ENCODE data around the gene HECTD1. TPM values are rescaled to one million over a fixed set of nuclear protein-coding genes. Genes with fewer than 3 reads are reported as not detected.

Gene HECTD1
- polyA plus RNA-seq, 1 of the 3 experiments (the other 2 are of a cell fraction) = 43.2 TPM

DNA sequence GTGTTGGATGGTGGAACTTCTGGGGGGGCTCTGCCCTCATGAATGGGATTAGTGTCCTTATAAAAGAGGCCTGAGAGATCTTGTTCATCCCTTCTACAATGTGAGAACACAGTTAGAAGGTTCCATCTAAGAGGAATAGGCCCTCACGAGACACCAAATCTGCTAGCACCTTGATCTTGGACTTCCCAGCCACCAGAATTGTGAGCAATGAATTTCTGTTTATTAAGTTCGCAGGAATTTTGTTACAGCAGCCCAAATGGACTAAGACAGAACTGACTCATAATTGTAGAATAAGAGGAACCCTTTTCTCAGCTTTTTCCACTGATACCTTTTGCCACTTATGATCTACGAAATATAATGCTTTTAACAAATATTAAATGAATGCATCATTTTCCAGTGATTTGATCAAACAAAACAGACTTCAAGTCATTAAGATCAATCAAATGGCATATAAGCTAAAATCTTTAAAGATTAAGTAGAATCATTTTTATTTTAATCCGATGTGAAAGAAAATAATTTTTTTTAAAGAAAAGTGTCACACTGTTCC lies 68.2 kb downstream of the HECTD1 start:
- no peak for DNase-seq
- H3K4me3 ChIP-seq (ENCODE audit: low read depth in 2 of 2, low read length in 1 of 2) = no peak overlapping the region
- CTCF ChIA-PET = interaction anchor here (1.1 to 2.1 kb wide), 3 partner anchors 24 to 158 kb away, joined by 3 to 7 read pairs (median 3); no protein-coding TSS in a partner anchor
- H3K36me3 ChIP-seq (replicated peaks in 1 of 2; ENCODE audit: control insufficient read depth in 1 of 2, insufficient read depth in 2 of 2, low read length in 1 of 2) = peaks cover 70 to 82% of the 10 kb centered on the region in 2 experiments
- H4K20me1 ChIP-seq (ENCODE audit: insufficient read depth) = no peaks in the 10 kb centered on the region
- POLR2A ChIA-PET = no interaction called here
- no peaks in the 10 kb centered on the region for H3K9me3 ChIP-seq
- WGBS (ENCODE audit: low lambda C conversion rate) = 88% methylated on average over 4 of the region's 4 CpGs
- H3K9me2 ChIP-seq = no peaks in the 10 kb centered on the region
- no peak overlapping the region for H2AFZ ChIP-seq (ENCODE audit: low read depth)
- H3K79me2 ChIP-seq (ENCODE audit: insufficient read depth) = no peaks in the 10 kb centered on the region
- no peak overlapping the region for H3K9ac ChIP-seq
- no peak overlapping the region for H3K4me2 ChIP-seq
- TF ChIP-seq, protein P1, sequence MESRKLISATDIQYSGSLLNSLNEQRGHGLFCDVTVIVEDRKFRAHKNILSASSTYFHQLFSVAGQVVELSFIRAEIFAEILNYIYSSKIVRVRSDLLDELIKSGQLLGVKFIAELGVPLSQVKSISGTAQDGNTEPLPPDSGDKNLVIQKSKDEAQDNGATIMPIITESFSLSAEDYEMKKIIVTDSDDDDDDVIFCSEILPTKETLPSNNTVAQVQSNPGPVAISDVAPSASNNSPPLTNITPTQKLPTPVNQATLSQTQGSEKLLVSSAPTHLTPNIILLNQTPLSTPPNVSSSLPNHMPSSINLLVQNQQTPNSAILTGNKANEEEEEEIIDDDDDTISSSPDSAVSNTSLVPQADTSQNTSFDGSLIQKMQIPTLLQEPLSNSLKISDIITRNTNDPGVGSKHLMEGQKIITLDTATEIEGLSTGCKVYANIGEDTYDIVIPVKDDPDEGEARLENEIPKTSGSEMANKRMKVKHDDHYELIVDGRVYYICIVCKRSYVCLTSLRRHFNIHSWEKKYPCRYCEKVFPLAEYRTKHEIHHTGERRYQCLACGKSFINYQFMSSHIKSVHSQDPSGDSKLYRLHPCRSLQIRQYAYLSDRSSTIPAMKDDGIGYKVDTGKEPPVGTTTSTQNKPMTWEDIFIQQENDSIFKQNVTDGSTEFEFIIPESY (IDR thresholded peaks at IDR 0.05; ENCODE audit: borderline replicate concordance, low read depth) = no peak
- TF ChIP-seq, protein P2, sequence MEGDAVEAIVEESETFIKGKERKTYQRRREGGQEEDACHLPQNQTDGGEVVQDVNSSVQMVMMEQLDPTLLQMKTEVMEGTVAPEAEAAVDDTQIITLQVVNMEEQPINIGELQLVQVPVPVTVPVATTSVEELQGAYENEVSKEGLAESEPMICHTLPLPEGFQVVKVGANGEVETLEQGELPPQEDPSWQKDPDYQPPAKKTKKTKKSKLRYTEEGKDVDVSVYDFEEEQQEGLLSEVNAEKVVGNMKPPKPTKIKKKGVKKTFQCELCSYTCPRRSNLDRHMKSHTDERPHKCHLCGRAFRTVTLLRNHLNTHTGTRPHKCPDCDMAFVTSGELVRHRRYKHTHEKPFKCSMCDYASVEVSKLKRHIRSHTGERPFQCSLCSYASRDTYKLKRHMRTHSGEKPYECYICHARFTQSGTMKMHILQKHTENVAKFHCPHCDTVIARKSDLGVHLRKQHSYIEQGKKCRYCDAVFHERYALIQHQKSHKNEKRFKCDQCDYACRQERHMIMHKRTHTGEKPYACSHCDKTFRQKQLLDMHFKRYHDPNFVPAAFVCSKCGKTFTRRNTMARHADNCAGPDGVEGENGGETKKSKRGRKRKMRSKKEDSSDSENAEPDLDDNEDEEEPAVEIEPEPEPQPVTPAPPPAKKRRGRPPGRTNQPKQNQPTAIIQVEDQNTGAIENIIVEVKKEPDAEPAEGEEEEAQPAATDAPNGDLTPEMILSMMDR (IDR thresholded peaks at IDR 0.05) = no peak
- TF ChIP-seq TEAD4 (IDR thresholded peaks at IDR 0.05; ENCODE audit: borderline replicate concordance, insufficient read depth) (no peak), CHD2 (IDR thresholded peaks at IDR 0.05; ENCODE audit: low read length, partially characterized antibody) (no peak), SIN3A (IDR thresholded peaks at IDR 0.05; ENCODE audit: borderline replicate concordance, low read depth, low read length) (no peak), RCOR1 (IDR thresholded peaks at IDR 0.05; ENCODE audit: low read length) (no peak), SMC3 (IDR thresholded peaks at IDR 0.05; ENCODE audit: low read depth, low read length) (no peak), NFIC (IDR thresholded peaks at IDR 0.05; ENCODE audit: borderline replicate concordance) (no peak), FOSL2 (IDR thresholded peaks at IDR 0.05; ENCODE audit: borderline replicate concordance, low read depth) (no peak), USF1 (IDR thresholded peaks at IDR 0.05; ENCODE audit: borderline replicate concordance, low read depth) (no peak), NRF1 (IDR thresholded peaks at IDR 0.05; ENCODE audit: low read depth, low read length) (no peak), YY1 (IDR thresholded peaks at IDR 0.05; ENCODE audit: low read depth) (no peak)
- peaks cover 12% of the 10 kb centered on the region for H3F3A ChIP-seq (replicated peaks; ENCODE audit: insufficient read depth)
- H3K4me1 ChIP-seq (ENCODE audit: control insufficient read depth in 1 of 2, insufficient read depth in 2 of 2, low read depth in 1 of 2, low read length in 1 of 2) = no peaks in the 10 kb centered on the region
- no peak overlapping the region for H3K27ac ChIP-seq (ENCODE audit: low read depth in 2 of 2, low read length in 1 of 2)
- no peaks in the 10 kb centered on the region for H3K27me3 ChIP-seq (ENCODE audit: insufficient read depth)

DNA sequence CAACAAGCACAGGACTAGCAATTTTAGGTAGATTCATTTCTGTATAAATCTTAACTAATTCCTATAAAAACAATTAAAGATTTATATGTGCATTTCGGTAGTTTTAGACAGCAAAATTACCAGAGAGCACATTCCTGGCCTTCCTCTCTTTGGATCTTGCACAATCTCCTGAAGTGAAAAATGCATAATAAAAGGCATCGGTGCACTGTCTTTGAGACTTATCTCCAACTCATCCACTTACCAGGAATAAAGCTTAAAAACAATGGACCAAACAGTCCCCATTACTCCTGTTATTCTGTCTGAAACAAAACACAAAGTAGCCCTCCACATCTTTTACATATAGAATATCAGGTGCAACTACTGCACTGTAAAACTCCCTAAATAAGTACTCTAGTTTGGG lies 69.3 kb downstream of the HECTD1 start:
- H3K4me1 ChIP-seq (ENCODE audit: control insufficient read depth in 1 of 2, insufficient read depth in 2 of 2, low read depth in 1 of 2, low read length in 1 of 2) = no peaks in the 10 kb centered on the region
- H3K9me3 ChIP-seq = no peaks in the 10 kb centered on the region
- H3K27me3 ChIP-seq (ENCODE audit: insufficient read depth) = no peaks in the 10 kb centered on the region
- peaks cover 69 to 82% of the 10 kb centered on the region in 2 experiments for H3K36me3 ChIP-seq (replicated peaks in 1 of 2; ENCODE audit: control insufficient read depth in 1 of 2, insufficient read depth in 2 of 2, low read length in 1 of 2)
- H2AFZ ChIP-seq (ENCODE audit: low read depth) = no peak overlapping the region
- H3K9ac ChIP-seq = no peak overlapping the region
- no peak overlapping the region for H3K4me3 ChIP-seq (ENCODE audit: low read depth in 2 of 2, low read length in 1 of 2)
- POLR2A ChIA-PET = no interaction called here
- no peaks in the 10 kb centered on the region for H4K20me1 ChIP-seq (ENCODE audit: insufficient read depth)
- no peak overlapping the region for H3K27ac ChIP-seq (ENCODE audit: low read depth in 2 of 2, low read length in 1 of 2)
- CTCF ChIA-PET = interaction anchor here (1.1 kb wide), 2 partner anchors 23 to 28 kb away, joined by 3 read pairs; no protein-coding TSS in a partner anchor
- WGBS (ENCODE audit: low lambda C conversion rate) = 94% methylated on average over 2 of the region's 2 CpGs
- no peak for DNase-seq
- peaks cover 4% of the 10 kb centered on the region for H3F3A ChIP-seq (replicated peaks; ENCODE audit: insufficient read depth)
- no peaks in the 10 kb centered on the region for H3K79me2 ChIP-seq (ENCODE audit: insufficient read depth)
- H3K9me2 ChIP-seq = no peaks in the 10 kb centered on the region
- H3K4me2 ChIP-seq = no peak overlapping the region
- TF ChIP-seq RAD21 (IDR thresholded peaks at IDR 0.05; ENCODE audit: low read length) (no peak), FOSL2 (IDR thresholded peaks at IDR 0.05; ENCODE audit: borderline replicate concordance, low read depth) (no peak), FOXJ3 (CRISPR knock-in tag; IDR thresholded peaks at IDR 0.05) (no peak), JUND (IDR thresholded peaks at IDR 0.05) (no peak), MAX (IDR thresholded peaks at IDR 0.05; ENCODE audit: low read depth) (no peak), POLR2AphosphoS5 (IDR thresholded peaks at IDR 0.05; ENCODE audit: low read depth, low read length) (no peak), TCF12 (IDR thresholded peaks at IDR 0.05) (no peak), GATA2 (CRISPR knock-in tag; IDR thresholded peaks at IDR 0.05) (no peak), MEF2A (IDR thresholded peaks at IDR 0.05; ENCODE audit: borderline replicate concordance, low read depth) (no peak)
- TF ChIP-seq, protein P1 (IDR thresholded peaks at IDR 0.05; ENCODE audit: borderline replicate concordance, low read depth) = no peak
- TF ChIP-seq, protein P3, sequence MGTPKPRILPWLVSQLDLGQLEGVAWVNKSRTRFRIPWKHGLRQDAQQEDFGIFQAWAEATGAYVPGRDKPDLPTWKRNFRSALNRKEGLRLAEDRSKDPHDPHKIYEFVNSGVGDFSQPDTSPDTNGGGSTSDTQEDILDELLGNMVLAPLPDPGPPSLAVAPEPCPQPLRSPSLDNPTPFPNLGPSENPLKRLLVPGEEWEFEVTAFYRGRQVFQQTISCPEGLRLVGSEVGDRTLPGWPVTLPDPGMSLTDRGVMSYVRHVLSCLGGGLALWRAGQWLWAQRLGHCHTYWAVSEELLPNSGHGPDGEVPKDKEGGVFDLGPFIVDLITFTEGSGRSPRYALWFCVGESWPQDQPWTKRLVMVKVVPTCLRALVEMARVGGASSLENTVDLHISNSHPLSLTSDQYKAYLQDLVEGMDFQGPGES (IDR thresholded peaks at IDR 0.05; ENCODE audit: low read depth, low read length) = no peak
